WTC11 (cell line): Measurements from ENCODE around the gene TBL1X.

Experiments
- CTCF ChIP-seq: fragments of 200-600 bp; IDR thresholded peaks from 2 replicates; pipeline ENCODE4 v1.8.0; 2022; ENCODE audit warnings: antibody characterized with exemption
- MAX ChIP-seq: sonication (generic); formaldehyde crosslinking; IDR thresholded peaks from 2 replicates; pipeline ENCODE4 v1.8.0; 2022; ENCODE audit warnings: mild to moderate bottlenecking, missing genetic modification reagents
- ZNF263 ChIP-seq: sonication (generic); formaldehyde crosslinking; IDR thresholded peaks from 2 replicates; pipeline ENCODE4 v1.8.1; 2022; ENCODE audit warnings: low read depth, mild to moderate bottlenecking, moderate library complexity, missing genetic modification reagents

- TF ChIP-seq MAX (CRISPR knock-in tag) (no peak), CTCF (no peak), ZNF263 (no peak)
These were observed 324.1 kb downstream of the TBL1X start for GRCh38 chrX:9788911-9789310.
